OCI-LY3 (cell line): ENCODE measurements around the gene LRRC63.

Experiments used
- EZH2phosphoT487 ChIP-seq: fragments of 200-600 bp; shearing (Covaris generic); IDR thresholded peaks from 2 replicates; pipeline ENCODE4 v1.6.1; 2018; ENCODE audit warnings: antibody characterized with exemption, mixed run types, low read depth
- TF ChIP-seq, protein P1 (sequence below): fragments of 200-600, 300-600 bp; sonication (generic); IDR thresholded peaks from 2 replicates; pipeline ENCODE4 v1.5.1; 2014; ENCODE audit warnings: antibody characterized with exemption, low read length, low read depth

DNA sequence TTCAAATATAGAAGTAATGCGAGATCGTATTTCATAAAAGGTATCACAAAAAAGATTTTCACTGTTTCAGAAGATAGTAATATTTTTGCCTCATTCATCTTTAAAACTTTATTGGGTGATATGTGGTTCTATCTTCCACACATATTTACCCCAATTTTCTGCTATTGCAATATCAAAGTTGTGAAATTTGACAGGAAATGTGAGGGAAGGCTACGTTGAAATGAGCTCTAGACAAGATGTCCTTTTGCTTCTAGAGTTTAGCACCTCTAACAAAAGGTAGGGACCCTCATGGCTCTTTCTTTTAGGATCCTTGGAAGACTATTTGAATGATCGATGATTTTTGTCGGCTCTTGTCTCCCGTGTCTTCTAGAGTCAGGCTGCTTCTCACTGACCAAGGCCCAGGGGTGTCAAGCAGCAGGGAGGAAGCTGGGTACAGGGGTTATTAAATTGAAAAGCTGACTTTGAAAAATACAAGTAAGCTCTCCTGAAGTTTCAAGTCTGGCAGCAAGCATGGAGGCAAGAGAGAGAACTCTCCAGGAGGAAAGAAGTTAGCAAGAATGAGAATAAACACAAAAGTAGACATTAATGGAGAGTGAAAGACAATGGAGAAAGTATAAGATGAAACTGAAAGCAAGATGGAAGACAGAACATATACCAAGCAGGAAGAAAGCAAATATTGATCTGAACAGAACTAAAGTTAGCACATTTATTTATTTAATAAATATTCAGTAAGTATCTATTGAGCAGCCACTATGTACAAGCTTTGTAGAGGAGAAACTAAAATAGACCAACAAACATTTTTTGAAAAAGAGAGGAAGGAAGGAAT lies 101.9 kb downstream of the LRRC63 start:
- TF ChIP-seq, protein P1, sequence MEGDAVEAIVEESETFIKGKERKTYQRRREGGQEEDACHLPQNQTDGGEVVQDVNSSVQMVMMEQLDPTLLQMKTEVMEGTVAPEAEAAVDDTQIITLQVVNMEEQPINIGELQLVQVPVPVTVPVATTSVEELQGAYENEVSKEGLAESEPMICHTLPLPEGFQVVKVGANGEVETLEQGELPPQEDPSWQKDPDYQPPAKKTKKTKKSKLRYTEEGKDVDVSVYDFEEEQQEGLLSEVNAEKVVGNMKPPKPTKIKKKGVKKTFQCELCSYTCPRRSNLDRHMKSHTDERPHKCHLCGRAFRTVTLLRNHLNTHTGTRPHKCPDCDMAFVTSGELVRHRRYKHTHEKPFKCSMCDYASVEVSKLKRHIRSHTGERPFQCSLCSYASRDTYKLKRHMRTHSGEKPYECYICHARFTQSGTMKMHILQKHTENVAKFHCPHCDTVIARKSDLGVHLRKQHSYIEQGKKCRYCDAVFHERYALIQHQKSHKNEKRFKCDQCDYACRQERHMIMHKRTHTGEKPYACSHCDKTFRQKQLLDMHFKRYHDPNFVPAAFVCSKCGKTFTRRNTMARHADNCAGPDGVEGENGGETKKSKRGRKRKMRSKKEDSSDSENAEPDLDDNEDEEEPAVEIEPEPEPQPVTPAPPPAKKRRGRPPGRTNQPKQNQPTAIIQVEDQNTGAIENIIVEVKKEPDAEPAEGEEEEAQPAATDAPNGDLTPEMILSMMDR: no peak
- TF ChIP-seq EZH2phosphoT487: no peak
